ENCODE measurements around the gene SEMA7A.
"Not testable (repeated sequence)": the region's sequence is repeated elsewhere in the genome, so short reads cannot be mapped to it uniquely, and the experiment has no call there.

Gene SEMA7A

DNA sequence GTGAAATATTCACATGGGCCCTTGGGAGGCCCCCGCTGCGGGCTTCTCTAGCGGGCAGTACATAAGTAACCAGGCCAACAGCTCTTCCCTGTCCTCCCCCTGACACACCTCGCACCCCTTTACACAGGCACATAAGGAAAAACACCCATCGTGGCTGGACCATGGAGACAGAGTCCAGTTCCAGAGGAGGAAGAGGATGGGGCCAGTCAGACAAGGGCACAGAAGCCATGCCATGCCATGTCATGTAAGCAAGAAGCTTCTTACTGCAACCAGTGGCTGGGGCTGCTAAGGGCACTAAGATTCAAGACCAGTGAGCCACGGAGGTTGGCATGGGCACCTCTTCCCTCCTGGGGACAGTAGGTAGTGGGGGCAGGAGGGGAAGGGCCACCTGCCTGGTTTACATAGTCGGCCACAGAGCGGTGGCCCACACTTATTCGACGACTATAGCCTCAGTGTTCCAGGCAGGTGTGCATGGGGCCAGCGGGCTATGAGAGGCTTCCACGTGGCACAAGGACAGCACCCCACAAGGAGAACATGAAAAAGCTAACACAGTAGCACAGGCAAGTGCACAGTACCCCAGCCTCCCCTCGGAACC, 60.6 kb downstream of the SEMA7A start:
- DNase-seq (ENCODE audit: low read depth), result no peak

DNA sequence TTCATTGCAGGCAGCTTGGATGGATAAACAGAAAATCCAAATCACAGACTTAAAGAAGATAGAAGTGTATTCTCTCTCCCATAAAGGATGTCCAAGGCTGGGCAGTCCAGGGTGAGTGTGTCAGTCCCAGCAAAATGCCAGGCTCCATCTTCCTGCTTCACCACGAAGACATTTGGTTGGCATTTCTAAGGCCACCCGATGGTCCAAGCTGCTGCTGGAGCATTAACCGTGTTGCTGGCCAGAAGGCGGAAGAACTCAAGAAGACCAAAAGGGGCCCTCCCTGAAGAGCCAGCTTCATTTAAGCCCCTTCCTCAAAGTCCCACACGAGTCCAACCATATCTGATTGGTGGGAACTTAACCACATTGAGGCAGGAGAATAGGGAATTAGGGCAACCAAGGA, 63.3 kb downstream of the SEMA7A start:
- DNase-seq (ENCODE audit: low read depth), result no peak

DNA sequence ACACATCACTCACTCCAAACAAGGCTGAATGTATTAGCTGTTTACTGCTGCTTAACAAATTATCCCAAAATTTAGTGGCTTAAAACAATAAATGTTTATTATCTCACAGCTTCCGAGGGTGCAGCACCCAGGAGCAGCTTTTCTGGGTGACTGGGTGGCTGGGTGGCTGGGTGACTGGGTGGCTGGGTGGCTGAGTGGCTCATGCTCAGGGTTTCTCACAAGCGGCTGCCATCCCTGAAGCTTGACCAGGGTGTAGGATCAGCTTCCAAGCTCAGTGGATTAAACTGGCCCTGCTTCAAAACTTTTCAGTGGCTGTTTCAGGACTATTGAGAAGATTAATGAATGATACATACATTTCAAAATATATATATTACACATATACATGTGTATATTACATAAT, 64.0 kb downstream of the SEMA7A start:
- no peak for DNase-seq (ENCODE audit: low read depth)

DNA sequence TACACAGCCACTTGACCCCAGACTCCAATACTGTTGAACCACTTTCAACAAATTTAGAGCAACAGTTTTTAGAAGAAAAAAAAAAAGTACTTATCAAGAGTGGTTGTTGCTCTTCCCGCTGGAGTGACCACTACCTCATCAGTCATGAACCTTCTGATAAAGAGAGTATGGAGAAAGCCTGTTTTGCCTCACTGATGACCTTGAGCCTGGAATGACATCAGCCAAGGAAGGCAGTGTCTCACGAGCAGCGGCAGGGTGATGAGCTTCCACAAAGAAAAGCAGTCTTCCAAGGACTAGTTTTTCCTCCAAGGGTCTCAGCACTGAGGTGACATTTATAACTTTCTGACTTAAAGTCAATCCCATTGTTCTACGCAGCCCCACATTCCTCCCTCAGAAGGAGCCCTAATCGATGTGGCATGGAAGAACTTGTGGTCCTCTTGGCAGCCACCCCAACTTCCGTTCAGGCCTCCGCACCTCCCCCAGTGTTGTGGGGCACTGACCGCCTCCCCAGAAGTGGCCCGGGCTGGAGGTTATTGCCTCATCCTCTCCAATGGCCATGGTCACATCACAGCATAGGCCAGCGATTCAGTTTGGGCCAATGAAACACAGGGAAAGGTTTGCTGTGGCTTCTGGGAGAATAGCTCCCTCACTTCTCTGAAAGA, 64.5 kb downstream of the SEMA7A start:
- no peak for DNase-seq (ENCODE audit: low read depth)

DNA sequence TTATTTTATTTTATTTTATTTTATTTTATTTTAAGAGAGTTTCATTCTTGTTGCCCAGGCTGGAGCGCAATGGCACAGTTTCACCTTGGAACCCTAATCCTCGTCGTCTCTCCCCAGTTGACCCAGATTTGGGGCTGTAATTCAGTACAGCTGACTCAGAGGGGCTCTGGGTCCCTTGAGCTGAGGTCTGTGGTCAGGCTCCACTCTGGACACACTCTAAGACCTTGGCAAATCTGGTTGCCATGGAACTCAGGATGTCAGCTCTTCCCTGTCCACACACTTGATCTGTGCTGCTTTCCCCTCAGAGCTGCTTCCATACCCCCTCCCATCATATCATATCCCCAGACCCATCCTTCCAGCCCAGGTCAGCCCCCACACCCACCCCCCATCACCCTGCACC, 65.6 kb downstream of the SEMA7A start:
- DNase-seq (ENCODE audit: low read depth), result no peak

DNA sequence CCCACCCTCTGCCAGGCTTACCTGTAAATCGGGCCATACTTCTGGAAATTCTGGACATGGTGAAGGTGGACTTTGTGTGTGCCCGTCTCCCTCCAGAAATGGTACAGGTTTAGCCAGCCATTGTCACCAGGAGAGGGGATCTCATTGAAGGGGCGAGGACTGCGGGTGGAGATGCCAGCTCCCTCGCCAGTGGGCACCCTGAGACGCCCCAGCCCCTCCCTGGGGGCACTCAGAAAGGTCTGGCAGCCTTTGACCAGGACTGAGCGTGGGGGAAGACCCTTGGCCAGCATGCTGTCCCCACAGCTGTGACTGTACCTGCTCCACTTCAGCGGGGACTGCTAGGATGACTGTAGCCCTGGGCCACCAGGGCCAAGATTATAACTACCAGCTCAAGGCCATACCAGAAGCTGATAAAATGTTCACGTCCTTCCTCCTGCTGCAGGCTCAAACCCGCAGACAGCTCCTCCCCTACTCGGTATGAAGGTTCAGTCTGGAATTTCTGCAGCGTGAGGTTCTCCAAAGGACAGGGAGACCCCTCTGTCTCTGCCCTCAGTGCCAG, 66.4 kb downstream of the SEMA7A start, which contains the start of gene CYP11A1:
Gene CYP11A1, minus strand, starts transcription at position 351 of the 559 bp plus-strand sequence. Its CDS starts 61 bp downstream, at position 290.
- DNase-seq (ENCODE audit: low read depth), result no peak

DNA sequence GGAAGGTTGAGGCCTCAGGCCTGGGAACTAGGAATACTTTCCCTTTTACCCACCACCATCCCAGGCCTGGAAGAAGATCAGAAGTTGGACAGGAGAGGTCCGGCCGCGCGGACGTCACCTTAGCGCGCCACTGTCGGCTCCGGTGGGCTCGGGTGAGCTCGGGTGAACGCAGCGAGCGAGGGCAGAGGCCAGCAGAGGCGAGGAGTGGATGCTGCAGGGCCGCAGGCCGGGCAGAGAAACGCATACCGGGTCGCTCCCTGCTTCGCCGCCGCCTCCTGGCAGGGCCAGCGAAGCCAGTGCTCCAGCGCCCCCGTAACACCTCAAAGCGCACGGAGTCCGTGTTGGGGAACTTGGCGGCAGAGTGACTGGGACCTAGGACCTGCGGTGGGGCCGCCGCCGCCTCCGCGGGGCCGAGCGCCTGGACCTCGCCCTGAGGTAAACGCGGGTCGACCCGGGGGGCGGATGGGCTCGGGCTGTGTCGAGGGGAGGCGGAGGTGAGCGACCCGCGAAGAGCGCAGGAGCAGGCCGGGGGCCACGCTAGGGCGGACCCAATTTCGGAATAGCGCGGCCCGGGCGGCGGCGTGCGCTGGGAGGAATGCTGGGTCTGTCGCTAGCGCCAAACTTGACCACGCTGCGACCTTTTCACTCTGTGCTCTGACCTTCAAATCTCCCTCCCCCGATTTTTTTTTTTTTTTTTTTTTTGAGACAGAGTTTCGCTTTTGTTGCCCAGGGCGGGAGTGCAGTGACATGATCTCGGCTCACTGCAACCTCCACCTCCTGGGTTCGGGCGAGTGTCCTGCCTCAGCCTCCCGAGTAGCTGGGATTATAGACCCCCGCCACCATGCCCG, 67.9 kb downstream of the SEMA7A start:
- no peak for DNase-seq (ENCODE audit: low read depth)

DNA sequence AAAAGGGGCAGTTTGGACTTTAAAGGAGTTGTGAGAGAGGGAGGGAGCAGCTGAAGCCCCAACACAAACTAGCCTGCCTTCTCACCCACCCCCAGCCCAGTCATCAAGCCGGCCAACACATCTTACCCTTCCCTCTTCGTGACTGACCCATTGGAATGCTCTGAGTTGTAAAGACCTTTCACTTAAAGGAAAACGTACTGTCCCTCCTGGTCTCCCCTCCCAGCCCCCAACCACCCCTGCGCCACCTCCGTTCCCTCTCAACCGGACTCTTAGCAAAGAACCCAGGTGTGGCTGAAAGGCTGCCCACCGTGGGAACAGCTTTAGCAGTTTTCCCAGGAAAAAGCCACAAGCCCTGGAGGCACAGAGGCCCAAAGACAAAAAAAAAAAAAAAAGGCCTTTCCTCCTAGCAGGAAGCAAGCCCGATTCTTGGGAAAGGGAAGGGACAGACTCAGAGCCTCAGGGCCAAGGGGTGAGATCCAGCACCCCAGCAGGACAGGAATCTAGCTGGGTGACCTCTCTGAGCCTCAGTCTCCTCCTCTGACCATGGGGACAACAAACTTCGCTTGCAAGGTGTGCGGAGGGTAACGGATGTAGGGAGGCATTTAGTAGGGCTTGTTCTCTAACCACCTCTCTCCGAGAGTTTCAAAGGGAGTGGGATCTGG, 68.7 kb downstream of the SEMA7A start:
- DNase-seq (ENCODE audit: low read depth), result no peak

DNA sequence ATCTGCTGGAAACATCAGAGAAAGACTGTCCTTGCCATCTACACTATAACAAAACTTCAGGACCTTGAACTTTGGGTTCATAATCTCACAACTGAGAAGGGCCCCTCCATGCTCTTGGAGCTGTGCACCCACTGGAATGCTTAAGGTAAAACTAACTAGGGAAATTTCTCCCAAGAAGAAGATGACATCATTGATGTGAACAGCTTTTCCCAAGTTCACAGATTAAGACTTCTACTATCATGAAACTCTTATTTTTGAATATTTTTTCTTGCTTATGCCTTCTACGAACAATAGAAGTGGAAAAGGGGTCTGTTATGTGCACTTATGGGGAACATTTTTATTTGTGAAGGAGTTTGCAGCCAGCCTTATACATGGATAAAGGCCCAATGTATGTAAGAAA, 71.3 kb downstream of the SEMA7A start:
- DNase-seq (ENCODE audit: low read depth), result no peak

DNA sequence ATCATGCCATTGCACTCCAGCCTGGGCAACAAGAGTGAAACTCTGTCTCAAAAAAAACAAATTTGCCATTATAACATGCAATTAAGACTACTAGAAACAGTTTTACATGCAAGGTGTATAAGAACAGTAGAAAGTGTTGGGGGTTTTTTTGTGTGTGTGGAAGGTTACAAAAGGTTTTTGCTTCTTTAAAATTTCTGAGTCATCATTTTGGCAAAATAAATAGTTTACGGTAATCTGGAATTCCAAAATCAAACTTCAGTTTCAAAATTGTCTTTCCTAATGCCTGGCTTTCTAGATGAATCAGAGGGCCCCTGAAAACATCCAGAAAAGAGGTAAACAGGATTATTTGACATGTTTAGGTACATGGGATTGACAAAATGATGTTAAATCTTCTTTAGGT, 72.9 kb downstream of the SEMA7A start:
- not testable (repeated sequence) for DNase-seq (ENCODE audit: low read depth)

DNA sequence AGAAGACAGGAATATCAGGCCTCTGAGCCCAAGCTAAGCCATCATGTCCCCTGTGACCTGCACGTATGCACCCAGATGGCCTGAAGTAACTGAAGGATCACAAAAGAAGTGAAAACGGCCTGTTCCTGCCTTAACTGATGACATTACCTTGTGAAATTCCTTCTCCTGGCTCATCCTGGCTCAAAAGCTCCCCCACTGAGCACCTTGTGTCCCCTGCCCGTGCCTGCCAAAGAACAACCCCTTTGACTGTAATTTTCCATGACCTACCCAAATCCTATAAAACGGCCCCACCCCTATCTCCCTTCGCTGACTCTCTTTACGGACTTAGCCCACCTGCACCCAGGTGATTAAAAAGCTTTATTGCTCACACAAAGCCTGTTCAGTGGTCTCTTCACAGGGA, 74.4 kb downstream of the SEMA7A start:
- not testable (repeated sequence) for DNase-seq (ENCODE audit: low read depth)
